ENCODE data around the gene FAM83B.
"Not testable (repeated sequence)": the region's sequence is repeated elsewhere in the genome, so short reads cannot be mapped to it uniquely, and the experiment has no call there.

Gene FAM83B

DNA sequence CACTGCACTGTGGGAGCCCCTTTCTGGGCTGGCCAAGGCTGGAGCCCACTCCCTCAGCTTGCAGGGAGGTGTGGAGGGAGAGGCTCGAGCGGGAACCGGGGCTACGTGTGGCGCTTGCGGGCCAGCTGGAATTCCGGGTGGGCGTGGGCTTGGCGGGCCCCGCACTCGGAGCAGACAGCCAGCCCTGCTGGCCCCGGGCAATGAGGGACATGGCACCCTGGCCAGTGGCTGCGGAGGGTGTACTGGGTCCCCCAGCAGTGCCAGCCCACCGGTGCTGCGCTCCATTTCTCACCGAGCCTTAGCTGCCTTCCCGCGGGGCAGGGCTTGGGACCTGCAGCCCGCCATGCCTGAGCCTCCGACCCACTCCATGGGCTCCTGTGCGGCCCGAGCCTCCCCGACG lies 132.6 kb downstream of the FAM83B start:
- DNase-seq (ENCODE audit: low spot score), result not testable (repeated sequence)

DNA sequence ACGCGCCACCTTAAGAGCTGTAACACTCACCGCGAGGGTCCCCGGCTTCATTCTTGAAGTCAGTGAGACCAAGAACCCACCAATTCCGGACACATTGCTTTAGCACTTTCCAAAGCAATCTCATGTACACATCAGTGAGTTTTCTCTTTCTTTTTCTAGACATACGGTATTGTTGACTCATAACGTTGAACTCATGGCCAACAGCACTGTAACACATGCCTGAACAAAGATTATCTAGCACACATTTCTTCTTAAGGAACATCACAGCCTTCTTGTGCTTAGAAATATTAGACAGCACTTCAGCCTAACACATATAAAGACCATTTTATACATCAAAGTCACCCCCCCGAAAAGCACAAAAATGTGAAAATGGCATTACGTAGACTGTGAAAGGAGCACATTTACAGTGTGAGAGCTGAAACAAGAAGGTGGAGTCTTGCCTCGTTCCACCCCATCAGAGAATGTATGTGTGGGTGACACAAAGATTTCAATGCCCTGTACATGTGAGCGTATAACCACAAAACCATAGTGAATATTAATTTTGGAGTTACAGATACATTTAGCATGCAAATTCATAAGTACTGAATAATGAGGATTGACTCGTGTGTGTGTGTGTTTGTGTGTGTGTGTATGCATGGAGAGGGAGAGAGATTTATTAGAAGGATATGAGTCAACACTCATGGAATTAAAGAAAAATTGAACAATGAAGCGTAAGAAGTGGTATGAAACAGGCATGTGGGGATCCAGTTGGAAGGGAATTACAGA lies 134.1 kb downstream of the FAM83B start:
- no peak for DNase-seq (ENCODE audit: low spot score)

- no peak for DNase-seq (ENCODE audit: low spot score)
Measured at GRCh38 chr6:54981276-54981609, 134.7 kb downstream of the FAM83B start.

DNA sequence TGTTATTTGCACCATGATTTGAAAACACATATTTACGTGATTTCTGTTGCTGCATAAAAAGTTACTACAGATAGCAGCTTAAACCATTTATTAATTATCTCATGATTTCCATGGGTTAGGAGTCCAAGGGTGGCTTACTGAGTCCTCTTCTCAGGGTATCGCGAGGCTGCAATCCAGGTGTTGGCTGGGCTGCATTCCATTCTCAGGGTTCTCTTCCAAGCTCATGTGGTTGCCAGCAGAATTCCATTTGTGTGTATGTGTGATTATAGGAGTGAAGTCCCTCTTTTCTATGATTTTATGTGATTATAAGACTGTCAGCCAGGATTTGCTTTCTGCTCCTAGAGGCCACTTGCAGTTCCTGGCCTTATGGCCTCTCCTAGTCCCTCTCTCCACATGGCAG lies 135.1 kb downstream of the FAM83B start:
- no peak for DNase-seq (ENCODE audit: low spot score)

GRCh38 chr6:54987633-54988290 lies 141.2 kb downstream of the FAM83B start:
- no peak for DNase-seq (ENCODE audit: low spot score)

- no peak for DNase-seq (ENCODE audit: low spot score)
Measured at GRCh38 chr6:54988576-54988975, 142.0 kb downstream of the FAM83B start.

GRCh38 chr6:54990001-54990400 lies 143.4 kb downstream of the FAM83B start:
- no peak for DNase-seq (ENCODE audit: low spot score)
